HG03064 (cell line): ENCODE data around the gene PRKCE.
"Not testable (repeated sequence)": the region's sequence is repeated elsewhere in the genome, so short reads cannot be mapped to it uniquely, and the experiment has no call there.

Experiments used
- ATAC-seq: cut with Tn5 transposase; IDR thresholded peaks from one replicate; pipeline ENCODE4 v1.9.1; 2021; ENCODE audit warnings: low read depth; ENCODE audit not compliant: unreplicated experiment

PRKCE gene

DNA sequence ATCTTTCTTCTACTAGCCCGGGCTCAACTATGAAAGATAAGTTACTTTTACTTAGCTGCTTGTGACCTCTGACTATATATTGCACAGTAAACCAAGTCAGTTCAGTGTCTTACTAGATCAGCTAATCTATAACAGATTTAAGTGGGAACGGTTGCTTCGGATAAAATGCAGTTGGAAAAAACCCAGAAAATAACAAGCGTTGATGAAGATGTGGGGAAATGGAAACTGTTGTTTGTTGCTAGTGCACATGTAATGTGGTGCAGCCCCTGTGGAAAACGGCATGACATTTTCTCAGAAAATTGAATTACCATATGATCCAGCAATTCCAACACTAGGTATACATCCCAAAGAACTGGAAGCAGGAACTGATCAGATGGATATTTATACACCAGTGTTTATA is 248.5 kb downstream of the PRKCE start:
- no peak for ATAC-seq

DNA sequence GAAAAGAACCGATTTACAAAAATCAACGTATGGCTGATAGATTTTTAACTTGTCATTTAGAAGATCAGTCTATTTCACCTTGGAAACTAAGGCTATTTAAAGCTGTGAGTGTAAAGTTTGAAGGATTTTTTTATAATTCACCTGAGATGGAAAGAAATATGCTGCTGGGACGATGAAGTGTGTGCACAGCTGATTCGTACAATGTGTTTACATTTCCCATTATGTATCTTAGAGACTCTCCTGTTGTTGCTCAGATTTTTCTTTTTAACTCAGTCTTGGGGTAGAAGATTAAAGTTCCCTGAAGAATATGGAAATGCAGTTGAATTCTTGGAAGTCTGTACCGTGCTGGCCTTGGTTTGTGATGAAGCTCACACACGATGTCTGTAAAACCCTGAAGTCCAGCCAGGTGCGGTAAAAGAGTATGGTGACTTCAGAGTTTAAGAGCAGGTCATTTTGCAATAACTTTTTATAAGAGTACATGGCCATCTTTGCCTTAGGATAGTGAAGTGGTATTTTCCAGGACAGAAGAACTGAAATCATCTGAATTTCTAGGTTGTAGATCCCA is 250.1 kb downstream of the PRKCE start:
- no peak for ATAC-seq

DNA sequence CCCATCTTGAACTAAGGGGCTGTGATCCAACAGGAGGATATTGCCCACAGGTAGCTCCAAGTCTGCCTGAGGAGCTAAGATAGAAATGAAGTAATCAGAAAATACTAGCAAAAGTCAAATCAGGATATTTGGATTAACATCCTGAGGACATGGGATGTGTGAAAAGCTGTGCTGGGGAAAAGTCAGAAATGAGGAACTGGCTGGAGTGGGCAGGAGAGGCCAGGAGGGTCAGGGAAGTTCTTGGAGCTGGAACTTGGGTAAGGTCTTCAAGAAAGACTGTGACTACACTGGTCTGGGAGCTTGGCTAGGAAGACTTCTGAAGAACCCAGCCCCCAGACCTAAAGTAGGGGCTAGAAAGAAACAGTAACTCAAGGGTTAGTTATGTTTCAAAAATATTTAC is 250.9 kb downstream of the PRKCE start:
- ATAC-seq: no peak

GRCh38 chr2:45902781-45903375 is 251.4 kb downstream of the PRKCE start:
- ATAC-seq: no peak

- peak; percentile 65 for ATAC-seq
Observed at GRCh38 chr2:45904267-45904945, 252.9 kb downstream of the PRKCE start.

- no peak for ATAC-seq
Observed at GRCh38 chr2:45904946-45905631, 253.6 kb downstream of the PRKCE start.

GRCh38 chr2:45905632-45905958 is 254.1 kb downstream of the PRKCE start:
- no peak for ATAC-seq

GRCh38 chr2:45907592-45907991 is 256.1 kb downstream of the PRKCE start:
- ATAC-seq: no peak

DNA sequence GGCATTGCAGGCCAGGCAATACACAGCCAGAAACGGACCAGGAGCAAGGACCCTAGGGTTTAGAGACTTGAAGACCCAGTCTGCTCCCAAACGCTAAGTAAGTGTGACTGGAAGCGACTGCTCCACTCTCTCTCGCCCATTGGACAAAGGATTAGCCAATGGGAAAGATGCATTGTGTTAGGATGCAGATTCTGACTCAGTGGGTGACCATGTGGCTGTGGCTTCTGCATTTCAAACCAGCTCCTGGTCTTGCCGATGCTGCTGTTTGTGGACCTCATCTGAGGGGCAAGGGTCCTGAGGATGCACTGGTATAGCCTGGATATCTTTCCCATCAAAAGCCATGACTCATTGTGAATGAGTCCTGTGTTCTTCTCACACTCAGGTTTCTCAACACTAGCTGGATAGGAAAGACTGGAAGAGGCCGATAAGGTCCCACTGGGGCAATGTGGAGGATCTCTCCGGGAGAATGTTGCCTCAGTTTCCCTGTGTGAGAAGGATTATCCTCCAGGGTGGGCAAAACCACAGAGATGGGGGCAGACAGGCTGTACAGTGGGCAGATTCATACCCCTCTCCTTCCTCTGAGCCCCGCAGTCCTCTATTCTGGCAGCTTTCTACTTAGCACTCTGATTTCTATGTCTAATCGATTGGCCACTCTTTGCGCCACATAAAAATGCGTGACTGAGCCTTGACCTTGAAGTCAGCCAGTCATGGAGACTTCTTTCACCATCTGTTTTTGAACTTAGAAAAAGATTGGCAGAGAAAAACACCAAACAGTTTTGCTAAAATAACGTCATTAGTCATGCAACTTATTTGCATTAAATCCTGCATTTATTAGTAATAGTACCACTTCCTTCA is 257.1 kb downstream of the PRKCE start:
- ATAC-seq: no peak

DNA sequence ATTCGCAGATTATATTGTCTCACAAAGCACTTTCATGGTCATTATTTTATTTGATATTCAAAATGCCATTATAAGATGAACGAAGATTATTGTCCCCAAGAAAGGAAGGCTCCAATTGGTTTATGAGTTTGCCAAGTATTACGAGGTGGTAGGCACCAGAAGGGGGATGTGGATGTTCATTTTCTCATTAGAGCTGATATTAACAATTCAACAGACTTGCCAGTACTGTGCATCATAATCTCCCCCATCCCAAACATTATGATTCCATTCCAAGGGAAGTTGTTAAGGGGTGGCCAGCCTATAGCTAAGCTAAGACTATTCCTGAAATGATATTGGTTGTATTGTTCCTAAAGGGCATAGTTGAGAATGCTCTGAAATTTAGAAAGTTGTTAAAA is 257.7 kb downstream of the PRKCE start:
- ATAC-seq: no peak

- ATAC-seq: no peak
Observed at GRCh38 chr2:45909677-45910191, 258.3 kb downstream of the PRKCE start.

DNA sequence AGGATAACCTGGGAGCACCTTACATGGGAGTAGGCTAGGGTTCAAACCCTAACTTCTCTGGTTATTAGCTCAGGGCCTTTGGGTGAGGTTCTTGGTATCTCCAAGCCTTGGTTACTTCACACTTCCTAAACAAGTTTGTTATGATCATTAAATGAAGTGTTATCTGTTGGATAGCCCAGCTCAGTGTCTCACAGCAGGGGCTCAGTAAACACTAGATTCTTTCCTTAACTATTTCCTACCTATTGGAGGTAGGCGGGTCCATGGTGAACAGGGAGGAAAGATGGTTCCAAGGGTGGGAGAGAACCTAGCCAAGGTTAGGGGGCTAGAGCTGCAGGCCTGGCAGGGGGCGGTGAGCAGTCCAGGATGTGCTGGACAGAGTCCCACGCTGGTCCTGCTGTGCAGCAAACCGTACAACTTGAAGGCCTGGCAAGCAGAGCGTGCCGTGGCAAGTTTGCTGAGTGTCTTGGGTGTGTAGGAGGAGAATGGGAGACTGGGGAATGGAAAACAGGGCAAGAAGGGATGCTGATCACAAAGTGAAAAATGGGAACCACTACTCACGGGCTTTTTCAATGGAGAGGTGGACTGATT is 259.1 kb downstream of the PRKCE start:
- no peak for ATAC-seq

GRCh38 chr2:45911538-45911937 is 260.1 kb downstream of the PRKCE start:
- ATAC-seq: no peak

- ATAC-seq: no peak
Observed at GRCh38 chr2:45912109-45912508, 260.6 kb downstream of the PRKCE start.

- ATAC-seq: no peak
Observed at GRCh38 chr2:45913539-45913938, 262.1 kb downstream of the PRKCE start.

DNA sequence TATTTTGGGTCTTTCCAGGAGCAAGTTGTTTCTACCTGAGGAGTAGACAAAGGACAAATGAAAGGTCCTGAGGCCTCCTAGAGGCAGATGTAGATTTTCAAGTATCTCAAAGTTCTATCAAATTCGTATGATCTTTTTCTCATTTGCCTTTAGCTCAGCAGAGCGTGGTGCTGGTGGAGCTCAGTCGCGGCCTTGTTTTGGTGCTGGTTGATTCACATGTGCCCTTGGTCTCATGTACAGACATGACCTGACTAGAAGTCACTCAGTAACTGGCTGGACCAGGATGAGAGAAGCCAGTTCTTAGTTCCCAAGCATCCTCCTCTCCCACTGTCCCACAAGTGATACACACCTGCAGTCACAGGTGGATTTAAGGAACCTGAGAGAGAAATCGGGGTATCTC is 264.0 kb downstream of the PRKCE start:
- ATAC-seq: no peak

DNA sequence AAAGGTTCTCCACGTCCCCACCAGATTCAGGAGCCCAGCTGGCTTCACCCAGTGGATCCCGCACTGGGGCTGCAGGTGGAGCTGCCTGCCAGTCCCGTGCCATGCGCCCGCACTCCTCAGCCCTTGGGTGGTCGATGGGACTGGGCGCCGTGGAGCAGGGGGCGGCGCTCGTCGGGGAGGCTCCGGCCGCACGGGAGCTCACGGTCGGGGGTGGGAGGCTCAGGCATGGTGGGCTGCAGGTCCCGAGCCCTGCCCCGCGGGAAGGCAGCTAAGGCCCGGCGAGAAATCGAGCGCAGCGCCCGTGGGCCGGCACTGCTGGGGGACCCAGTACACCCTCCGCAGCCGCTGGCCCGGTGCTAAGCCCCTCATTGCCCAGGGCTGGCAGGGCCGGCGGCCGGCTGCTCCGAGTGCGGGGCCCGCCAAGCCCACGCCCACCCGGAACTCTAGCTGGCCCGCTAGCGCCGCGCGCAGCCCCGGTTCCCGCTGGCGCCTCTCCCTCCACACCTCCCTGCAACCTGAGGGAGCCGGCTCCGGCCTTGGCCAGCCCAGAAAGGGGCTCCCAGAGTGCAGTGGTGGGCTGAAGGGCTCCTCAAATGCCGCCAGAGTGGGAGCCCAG is 266.2 kb downstream of the PRKCE start:
- not testable (repeated sequence) for ATAC-seq

GRCh38 chr2:45918463-45919159 is 267.1 kb downstream of the PRKCE start:
- no peak for ATAC-seq

- no peak for ATAC-seq
Observed at GRCh38 chr2:45919160-45919650, 267.7 kb downstream of the PRKCE start.
